Measurements from ENCODE around the gene PRKAG2.

- TF ChIP-seq POLR2AphosphoS5 (IDR thresholded peaks at IDR 0.05; ENCODE audit: borderline replicate concordance, low read depth, low read length) (no peak), EZH2 (IDR thresholded peaks at IDR 0.05) (no peak)
Observed at GRCh38 chr7:151744656-151745638, 132.0 kb downstream of the PRKAG2 start.

All from SK-N-MC (cell line).